Spleen (tissue), 11 donors: ENCODE measurements around the gene GARNL3. TPM values are rescaled to one million over a fixed set of nuclear protein-coding genes. Genes with fewer than 3 reads are reported as not detected.

Experiments
- DNase-seq: peaks from one replicate; pipeline ENCODE4 v3.0.0-alpha.2; 2020
- H3K27ac ChIP-seq, 8 donors: fragments of 200-600 bp; sonication (generic) in 7 of 8; 1 replicate in 4 of 8; 2 replicates in 4 of 8; pipeline versions ENCODE4 v1.5.0 to v1.8.0; 2016 to 2021; ENCODE audit warnings: inconsistent platforms in 4 of 8, mild to moderate bottlenecking in 4 of 8, moderate library complexity in 1 of 8
- H3K27me3 ChIP-seq, 7 donors: fragments of 200-600 bp; sonication (generic) in 6 of 7; replicated peaks in 1 of 7; 1 replicate in 4 of 7; 2 replicates in 3 of 7; pipeline versions ENCODE4 v1.5.0 to v1.8.0; 2016 to 2021; ENCODE audit warnings: inconsistent platforms in 3 of 7, mild to moderate bottlenecking in 1 of 7
- H3K36me3 ChIP-seq, 6 donors: fragments of 200-600 bp; sonication (generic) in 5 of 6; 1 replicate in 4 of 6; 2 replicates in 2 of 6; pipeline versions ENCODE4 v1.5.0 to v1.8.0; 2016 to 2021; ENCODE audit warnings: inconsistent platforms in 2 of 6
- H3K4me1 ChIP-seq, 6 donors: fragments of 200-600 bp; sonication (generic) in 5 of 6; 1 replicate in 3 of 6; 2 replicates in 3 of 6; pipeline versions ENCODE4 v1.5.0 to v1.8.0; 2016 to 2021; ENCODE audit warnings: inconsistent platforms in 3 of 6
- H3K4me3 ChIP-seq, 8 donors: fragments of 200-600 bp; sonication (generic) in 7 of 8; 1 replicate in 4 of 8; 2 replicates in 4 of 8; pipeline versions ENCODE4 v1.5.0 to v1.8.0; 2016 to 2021; ENCODE audit warnings: inconsistent platforms in 4 of 8, mild to moderate bottlenecking in 4 of 8, moderate library complexity in 2 of 8
- H3K9me3 ChIP-seq, 8 donors: fragments of 200-600 bp; sonication (generic) in 7 of 8; 1 replicate in 4 of 8; 2 replicates in 4 of 8; pipeline versions ENCODE4 v1.5.0 to v1.8.0; 2016 to 2021; ENCODE audit warnings: inconsistent platforms in 4 of 8
- POLR2A ChIP-seq, 3 donors: fragments of 450-650 bp; IDR thresholded peaks; one replicate each; pipeline ENCODE4 v1.5.1; 2017; ENCODE audit warnings: antibody characterized with exemption in 3 of 3, mild to moderate bottlenecking in 1 of 3
- POLR2AphosphoS5 ChIP-seq, 3 donors: sonication (generic); formaldehyde crosslinking; IDR thresholded peaks; one replicate each; pipeline ENCODE4 v1.5.1; 2017; ENCODE audit warnings: antibody characterized with exemption in 3 of 3
- WGBS, 5 donors: extraction: QIAGEN DNeasy Blood & Tissue Kit in 3 of 5; methylation state at CpG; one replicate each; pipeline versions ENCODE4 v1.1.5 to v1.1.7; 2013 to 2018; 5-methylcytosine and 5-hydroxymethylcytosine counted together
- intact Hi-C: fragments of 100-400 bp; cut with DNase I; formaldehyde crosslinking; loops from one replicate; pipeline ENCODE4 v1.15.0; 2023; ENCODE audit warnings: low total_unique reads
- polyA plus RNA-seq, 3 donors: library from polyadenylated mRNA; stranded (reverse); fragments of 200-250 nt; gene quantifications; one replicate each; pipeline ENCODE4 v1.2.1, GENCODE V29; 2013
- total RNA-seq, 7 donors: library from RNA; depleted of rRNA in 3 of 7; stranded (reverse); fragments of >200 nt in 3 of 7; fragmentation: NEBNext Ultra II Directional in 4 of 7; extraction: Animal tissue kit (Norgen Biotek cat#: 25700) in 4 of 7; gene quantifications; one replicate each; pipeline versions ENCODE4 v1.1.0 to v1.2.1, GENCODE V29; 2016 to 2021
- TF ChIP-seq, protein P1 (sequence below), 11 experiments: fragments of 200-600 bp in 7 of 11; fragments of 450-650 bp in 4 of 11; sonication (generic) in 4 of 11; IDR thresholded peaks in 8 of 11; conservative IDR thresholded peaks in 3 of 11; 1 replicate in 7 of 11; 2 replicates in 4 of 11; pipeline versions ENCODE4 v1.4.0 to v1.8.0; 2016 to 2021; ENCODE audit warnings: antibody characterized with exemption in 11 of 11, inconsistent platforms in 4 of 11, mild to moderate bottlenecking in 1 of 11
- donor health status: healthy with polysubstance abuse.
- donor health status: DM: no; HTN: no; CAD: no; lungs with moderate emphysema.
- donor health status: DM: no; HTN: no; CAD: no.
- donor health status: Bipolar disorder and iron deficiency.
- donor health status: healthy.
- donor health status: DM: no; HTN: no; CAD: no.
- donor health status: DM: yes; HTN: yes; CAD: no.

Gene GARNL3
- total and polyA plus RNA-seq, 10 donors = 2.1 to 14.7 (median 10.0) TPM

DNA sequence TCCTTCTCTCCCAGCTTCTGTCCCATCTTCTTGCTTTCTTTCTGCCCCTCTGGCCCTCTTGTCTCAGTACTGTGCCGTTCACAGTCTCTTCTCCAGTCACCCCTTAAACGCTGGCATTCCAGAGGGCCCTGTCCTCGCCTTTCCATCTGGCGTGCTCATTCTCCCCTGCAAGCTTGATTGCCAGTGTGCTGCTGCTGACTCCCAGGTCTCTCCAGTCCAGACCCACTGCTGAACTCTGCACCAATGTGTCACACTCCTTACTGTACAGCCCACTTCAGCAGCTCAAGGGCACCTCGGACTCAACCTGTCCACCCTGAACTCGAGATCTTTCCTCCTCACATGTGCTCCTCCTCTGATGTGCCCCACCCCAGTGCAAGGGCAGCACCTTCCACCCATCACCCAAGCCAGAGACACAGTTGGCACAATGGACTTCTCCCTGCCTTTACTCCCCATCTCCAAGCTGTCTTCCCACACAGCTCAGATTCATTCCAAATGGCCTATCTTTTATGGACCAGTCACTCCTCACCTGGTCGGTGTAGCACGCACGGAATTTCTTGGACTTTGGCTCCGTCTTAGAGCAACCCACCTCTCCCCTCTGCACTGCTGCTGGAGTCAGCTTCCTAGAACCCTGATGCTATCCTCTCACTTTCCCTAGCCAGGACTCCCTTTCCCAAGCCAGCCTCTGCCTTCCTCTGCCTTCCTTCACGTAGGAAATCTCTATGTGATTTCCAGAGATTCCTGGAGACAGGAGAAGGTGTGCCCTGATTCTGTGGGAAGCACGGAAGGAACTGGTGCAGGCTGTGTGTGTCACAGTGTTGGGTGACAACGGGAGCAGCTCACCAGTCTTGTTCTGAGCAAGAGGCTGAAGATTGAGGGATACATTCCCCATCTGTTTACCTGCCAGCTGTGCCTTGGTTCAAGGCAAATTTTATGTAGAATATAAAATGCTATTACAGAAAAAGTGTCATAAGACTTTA lies 106.4 kb downstream of the GARNL3 start:
- no peaks in the 10 kb centered on the region for H3K36me3 ChIP-seq
- no peaks in the 10 kb centered on the region for H3K9me3 ChIP-seq
- H3K4me1 ChIP-seq = peaks cover 0 to 17% (median 3%) of the 10 kb centered on the region in 6 donors
- intact Hi-C loops = no loop called here
- H3K27ac ChIP-seq = peak overlapping the region in 4 of 8 donors; percentile 5 to 63 (median 43)
- 82 to 89% (median 86%) methylated on average over 13 of the region's 13 CpGs for WGBS, 5 donors
- H3K4me3 ChIP-seq = no peak overlapping the region
- H3K27me3 ChIP-seq = peaks cover 0 to 17% (median 0%) of the 10 kb centered on the region in 7 donors
- peak; percentile 42 for DNase-seq
- TF ChIP-seq, protein P1, sequence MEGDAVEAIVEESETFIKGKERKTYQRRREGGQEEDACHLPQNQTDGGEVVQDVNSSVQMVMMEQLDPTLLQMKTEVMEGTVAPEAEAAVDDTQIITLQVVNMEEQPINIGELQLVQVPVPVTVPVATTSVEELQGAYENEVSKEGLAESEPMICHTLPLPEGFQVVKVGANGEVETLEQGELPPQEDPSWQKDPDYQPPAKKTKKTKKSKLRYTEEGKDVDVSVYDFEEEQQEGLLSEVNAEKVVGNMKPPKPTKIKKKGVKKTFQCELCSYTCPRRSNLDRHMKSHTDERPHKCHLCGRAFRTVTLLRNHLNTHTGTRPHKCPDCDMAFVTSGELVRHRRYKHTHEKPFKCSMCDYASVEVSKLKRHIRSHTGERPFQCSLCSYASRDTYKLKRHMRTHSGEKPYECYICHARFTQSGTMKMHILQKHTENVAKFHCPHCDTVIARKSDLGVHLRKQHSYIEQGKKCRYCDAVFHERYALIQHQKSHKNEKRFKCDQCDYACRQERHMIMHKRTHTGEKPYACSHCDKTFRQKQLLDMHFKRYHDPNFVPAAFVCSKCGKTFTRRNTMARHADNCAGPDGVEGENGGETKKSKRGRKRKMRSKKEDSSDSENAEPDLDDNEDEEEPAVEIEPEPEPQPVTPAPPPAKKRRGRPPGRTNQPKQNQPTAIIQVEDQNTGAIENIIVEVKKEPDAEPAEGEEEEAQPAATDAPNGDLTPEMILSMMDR (IDR thresholded peaks at IDR 0.05 in 8 of 11, conservative IDR thresholded peaks at IDR 0.05 in 3 of 11) = no peak
- TF ChIP-seq POLR2AphosphoS5 (IDR thresholded peaks at IDR 0.05) (no peak), POLR2A (IDR thresholded peaks at IDR 0.05) (no peak)

DNA sequence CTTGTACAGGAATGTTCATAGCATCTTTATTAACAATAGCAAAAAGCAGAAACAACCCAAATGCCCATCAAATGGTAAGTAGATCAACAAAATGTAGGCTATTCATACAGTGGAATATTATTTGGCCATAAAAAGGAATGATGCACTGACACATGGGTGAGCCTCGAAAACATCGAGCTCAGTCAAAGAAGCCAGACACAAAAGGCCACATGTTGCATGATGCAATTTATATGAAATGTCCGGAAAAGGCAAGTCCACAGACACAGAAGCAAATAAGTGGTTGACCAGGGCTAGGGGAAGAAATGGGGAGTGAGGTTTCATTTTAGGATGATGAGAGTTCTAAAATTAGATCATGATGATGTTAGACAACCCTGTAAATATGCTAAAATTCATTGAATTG lies 115.9 kb downstream of the GARNL3 start:
- TF ChIP-seq POLR2AphosphoS5 (IDR thresholded peaks at IDR 0.05) = no peak
- no peak for TF ChIP-seq POLR2A (IDR thresholded peaks at IDR 0.05)
- TF ChIP-seq, protein P1 (IDR thresholded peaks at IDR 0.05 in 8 of 11, conservative IDR thresholded peaks at IDR 0.05 in 3 of 11) = no peak
- H3K9me3 ChIP-seq = peaks cover 0 to 20% (median 6%) of the 10 kb centered on the region in 8 donors
- no peaks in the 10 kb centered on the region for H3K4me1 ChIP-seq
- H3K36me3 ChIP-seq = no peaks in the 10 kb centered on the region
- 90 to 98% (median 94%) methylated on average over 3 of the region's 3 CpGs for WGBS, 5 donors
- DNase-seq = no peak
- intact Hi-C loops = no loop called here
- H3K4me3 ChIP-seq = no peak overlapping the region
- peaks cover 0 to 37% (median 0%) of the 10 kb centered on the region in 7 donors for H3K27me3 ChIP-seq
- no peak overlapping the region for H3K27ac ChIP-seq

DNA sequence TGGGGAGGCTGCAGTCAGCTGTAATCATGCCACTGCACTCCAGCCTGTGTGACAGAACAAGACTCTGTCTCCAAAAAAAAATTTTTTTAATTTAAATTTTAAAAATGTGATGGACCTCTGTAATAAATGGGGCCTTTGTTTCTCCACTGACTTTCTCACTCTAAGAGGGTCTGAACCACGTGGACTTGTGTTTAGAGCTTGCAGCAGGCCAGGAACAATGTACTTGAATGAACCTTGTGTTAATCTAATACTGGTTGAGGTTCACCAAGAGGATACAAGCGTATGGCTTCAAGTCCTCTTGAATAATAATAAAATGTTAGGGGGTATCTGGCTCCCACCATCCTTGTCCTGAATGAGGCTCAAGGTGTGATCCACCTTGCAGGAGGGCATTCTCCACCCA lies 118.0 kb downstream of the GARNL3 start:
- DNase-seq = no peak
- Histone ChIP-seq H3K27ac (no peak overlapping the region), H3K4me1 (no peaks in the 10 kb centered on the region), H3K27me3 (peaks cover 0 to 45% (median 0%) of the 10 kb centered on the region in 7 donors), H3K36me3 (no peaks in the 10 kb centered on the region), H3K9me3 (peaks cover 0 to 20% (median 6%) of the 10 kb centered on the region in 8 donors), H3K4me3 (no peak overlapping the region)
- intact Hi-C loops = no loop called here
- WGBS, 5 donors = 78 to 84% (median 81%) methylated on average over 2 of the region's 2 CpGs
- TF ChIP-seq POLR2A (IDR thresholded peaks at IDR 0.05) (no peak), POLR2AphosphoS5 (IDR thresholded peaks at IDR 0.05) (no peak)
- TF ChIP-seq, protein P1 (IDR thresholded peaks at IDR 0.05 in 8 of 11, conservative IDR thresholded peaks at IDR 0.05 in 3 of 11) = no peak
